GM11168 (cell line): ENCODE results near the gene ZBTB33.

Source experiments
- in situ Hi-C: fragments of 300-500 bp; cut with MboI; formaldehyde crosslinking; loops from one replicate; pipeline ENCODE4 v1.12.0; 2022; ENCODE audit warnings: low sequenced_read_pairs; ENCODE audit not compliant: unreplicated experiment

The ZBTB33 gene, protein sequence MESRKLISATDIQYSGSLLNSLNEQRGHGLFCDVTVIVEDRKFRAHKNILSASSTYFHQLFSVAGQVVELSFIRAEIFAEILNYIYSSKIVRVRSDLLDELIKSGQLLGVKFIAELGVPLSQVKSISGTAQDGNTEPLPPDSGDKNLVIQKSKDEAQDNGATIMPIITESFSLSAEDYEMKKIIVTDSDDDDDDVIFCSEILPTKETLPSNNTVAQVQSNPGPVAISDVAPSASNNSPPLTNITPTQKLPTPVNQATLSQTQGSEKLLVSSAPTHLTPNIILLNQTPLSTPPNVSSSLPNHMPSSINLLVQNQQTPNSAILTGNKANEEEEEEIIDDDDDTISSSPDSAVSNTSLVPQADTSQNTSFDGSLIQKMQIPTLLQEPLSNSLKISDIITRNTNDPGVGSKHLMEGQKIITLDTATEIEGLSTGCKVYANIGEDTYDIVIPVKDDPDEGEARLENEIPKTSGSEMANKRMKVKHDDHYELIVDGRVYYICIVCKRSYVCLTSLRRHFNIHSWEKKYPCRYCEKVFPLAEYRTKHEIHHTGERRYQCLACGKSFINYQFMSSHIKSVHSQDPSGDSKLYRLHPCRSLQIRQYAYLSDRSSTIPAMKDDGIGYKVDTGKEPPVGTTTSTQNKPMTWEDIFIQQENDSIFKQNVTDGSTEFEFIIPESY

DNA sequence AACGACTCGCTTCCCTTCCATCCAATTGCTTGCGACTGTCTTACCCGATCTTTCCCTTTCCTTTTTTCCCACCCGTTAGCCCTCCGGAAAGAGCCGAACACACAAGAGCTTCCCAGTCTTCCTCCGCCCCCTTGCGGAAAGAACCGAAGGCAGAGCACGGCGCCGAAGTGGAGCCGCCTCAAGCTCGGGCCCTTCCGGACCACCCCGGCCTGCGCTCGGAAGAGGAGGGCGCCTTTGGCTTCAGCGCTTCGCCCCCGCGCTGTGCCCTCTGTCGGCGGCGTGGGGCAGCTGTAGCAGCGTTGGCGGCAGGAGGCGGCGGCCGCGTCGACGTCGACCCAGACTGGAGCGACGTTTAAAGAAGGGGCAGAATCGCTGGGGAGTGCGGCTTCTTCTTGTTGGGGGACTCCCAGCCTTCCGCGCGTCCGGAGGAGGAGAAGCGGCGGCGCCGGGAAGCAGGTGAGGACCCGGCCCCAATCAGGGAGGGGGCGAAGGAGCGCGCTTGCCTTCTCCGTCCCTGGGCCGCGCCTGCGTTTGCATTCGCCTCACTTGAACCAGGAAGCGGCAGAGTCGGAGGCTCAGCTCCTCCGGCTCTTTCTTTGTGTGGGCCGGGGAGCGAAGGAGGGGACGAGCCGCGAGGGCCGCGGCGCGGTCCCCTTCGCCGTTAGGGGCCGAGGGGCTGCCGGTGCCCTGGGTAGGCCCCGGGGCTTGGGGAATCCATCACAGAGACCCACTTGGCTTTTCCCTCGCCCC, at the start of gene ZBTB33:
Gene ZBTB33, plus strand, starts transcription at position 291 of the 750 bp plus-strand sequence. CDS start 2,604 bp downstream, outside the sequence.
- in situ Hi-C loops: no loop called here

DNA sequence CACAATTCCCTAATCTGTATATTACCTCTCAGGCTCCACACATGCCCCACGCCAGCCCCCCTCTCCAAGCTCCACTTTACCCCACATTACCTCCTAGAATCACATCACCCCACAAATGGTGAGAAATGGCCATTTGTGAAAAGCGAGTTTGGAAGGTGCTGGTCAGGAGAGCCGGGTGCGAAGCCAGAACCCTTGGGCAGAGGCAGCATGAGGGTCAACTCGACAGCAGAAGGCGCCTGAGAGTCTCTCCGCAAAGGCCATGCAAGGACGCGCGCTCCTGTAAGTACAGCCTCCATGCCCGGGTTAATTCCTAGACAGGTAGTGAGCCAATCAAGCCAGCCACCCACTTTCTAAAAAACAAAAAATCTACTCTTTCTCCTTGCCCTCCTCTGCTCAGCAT, 49.8 kb upstream of the ZBTB33 start:
- in situ Hi-C loops: no loop called here

DNA sequence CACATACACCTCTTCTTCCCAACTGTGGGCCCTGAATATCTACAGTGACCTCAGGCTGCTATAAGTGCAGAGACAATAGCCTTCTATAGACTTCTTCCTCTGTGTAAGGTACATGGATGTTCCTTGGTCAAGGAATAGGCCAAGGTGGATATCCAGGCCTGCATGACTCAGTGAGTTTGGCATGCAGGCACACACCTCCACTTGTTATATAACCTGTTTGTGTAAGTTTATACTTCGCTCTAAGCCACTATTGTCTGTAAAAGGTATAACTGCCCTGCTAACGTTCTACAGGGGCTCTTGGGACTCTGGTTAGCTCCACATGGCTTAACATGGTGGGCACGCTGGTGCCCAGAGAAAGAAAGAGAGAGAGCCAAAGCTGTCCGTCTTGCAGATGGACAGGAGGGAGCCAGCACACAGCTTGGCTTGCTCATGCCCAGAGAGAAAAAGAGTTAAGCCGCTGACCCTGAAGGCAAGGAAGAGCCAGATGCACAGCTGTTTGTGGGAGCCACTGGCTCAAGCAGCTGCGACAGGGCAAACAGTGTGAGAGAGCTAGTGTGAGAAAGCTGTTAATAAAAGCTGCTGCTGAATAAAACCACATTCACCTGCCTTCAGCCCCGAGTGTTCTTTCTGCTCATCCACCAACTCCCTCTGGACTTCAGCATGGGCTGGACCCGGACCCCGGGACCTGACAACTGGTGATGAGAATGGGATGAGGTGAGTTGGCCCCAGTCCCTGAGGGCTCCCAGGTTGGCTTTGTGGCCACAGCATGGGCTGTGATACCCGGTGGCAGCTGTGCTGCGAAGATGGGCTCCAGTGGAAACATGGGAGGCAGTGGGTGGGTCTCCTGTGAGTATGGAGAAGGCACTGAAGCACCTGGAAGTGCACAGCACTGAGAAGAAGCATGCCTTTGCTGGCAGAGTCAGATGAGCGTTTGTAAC, 44.5 kb upstream of the ZBTB33 start:
- in situ Hi-C loops: no loop called here

- in situ Hi-C loops: no loop called here
Observed at GRCh38 chrX:120207009-120207605, 43.5 kb upstream of the ZBTB33 start.

DNA sequence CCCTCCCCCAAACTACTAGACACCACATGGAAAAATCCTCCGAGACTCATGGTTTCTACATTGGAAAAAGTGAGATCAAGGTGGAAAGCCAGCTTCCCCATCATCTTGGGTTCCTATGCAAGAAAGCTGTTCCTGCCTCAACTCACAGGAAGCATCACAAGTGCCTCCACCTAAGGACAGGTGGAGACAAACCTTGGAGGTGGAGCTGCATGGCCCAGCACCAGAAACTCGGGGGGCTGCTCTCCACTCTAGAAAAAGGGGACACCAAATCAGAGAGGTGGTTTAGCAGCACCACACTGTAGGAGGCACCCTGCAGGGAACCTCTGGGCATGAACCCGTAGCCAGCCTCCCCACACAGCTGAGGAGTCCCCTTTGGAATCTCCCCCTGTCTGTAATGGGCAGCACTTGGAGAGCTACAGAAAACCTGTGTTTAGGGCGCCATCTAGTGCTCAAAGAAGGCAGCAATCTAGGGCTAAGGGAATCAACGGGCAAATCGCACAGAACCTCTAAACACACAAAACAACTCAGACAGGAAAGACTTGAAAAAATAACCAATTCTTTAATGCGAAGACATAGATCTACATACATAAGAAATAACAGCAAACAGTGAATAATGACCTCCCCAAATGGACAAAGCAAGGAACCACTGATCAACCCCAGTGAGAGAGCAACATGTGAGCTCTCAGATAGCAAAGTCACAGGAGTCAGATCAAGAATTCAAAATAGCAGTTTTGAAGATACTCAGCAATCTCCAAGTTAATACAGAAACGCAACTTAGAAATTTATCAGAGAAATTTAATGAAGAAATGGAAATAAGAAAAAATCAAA, 37.0 kb upstream of the ZBTB33 start:
- in situ Hi-C loops: no loop called here

- in situ Hi-C loops: no loop called here
Observed at GRCh38 chrX:120223374-120223773, 27.2 kb upstream of the ZBTB33 start.

- in situ Hi-C loops: no loop called here
Observed at GRCh38 chrX:120224388-120224787, 26.2 kb upstream of the ZBTB33 start.

GRCh38 chrX:120228187-120228908, 22.3 kb upstream of the ZBTB33 start:
- in situ Hi-C loops: no loop called here

GRCh38 chrX:120235284-120235683, 15.3 kb upstream of the ZBTB33 start:
- in situ Hi-C loops: no loop called here

DNA sequence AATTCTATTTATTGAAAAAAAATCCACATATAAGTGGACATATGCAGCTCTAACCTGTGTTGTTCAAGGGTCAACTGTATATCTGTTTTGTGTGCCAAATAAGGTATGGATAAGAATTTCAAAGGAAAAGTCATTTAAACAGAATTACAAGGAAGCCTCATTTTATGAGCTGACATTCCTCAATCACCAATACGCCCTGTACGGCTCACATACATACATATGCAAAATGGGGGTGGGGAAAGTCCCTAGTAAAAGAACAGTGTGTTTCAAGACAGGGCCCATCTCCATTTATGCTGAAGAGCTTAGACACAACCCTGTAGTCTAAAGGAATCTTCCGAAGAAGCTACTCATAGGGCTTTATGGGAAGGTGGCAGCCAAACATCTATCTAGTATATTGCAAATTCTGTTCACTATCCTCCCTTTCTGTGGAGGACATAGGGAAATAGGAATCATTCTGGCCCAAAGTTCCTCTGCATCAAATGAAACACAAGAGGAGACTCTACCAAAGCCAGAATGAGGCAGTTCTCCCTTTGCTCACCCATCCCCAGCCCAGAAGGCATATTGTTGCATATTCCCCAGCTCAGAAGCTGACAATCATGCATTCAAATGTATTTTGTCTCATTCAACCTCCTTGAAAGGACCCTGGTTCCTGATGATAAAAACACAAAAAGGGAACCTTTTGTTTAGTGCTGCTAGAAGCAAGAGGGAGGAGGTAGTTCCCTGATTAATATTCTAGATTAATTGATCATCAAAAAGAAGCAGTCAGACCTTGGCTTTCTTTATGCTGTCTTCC, 13.7 kb upstream of the ZBTB33 start:
- in situ Hi-C loops: no loop called here

DNA sequence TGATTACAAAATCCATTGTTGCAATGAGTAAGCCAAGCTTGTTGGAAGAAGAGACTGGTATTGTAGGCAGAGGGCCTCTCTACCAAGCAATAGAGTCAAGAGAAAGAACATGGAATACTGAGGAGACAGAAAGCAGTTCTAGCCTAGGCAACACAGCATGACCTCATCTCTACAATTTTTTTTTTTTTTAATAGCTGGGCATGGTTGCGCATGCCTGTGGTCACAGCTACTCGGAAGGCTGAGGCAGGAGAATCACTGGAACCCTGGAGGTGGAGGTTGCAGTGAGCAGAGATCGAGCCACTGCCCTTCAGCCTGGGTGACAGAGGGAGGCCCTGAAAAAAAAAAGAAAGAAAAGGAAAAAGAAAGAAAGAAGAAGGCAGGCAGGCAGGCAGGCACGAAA, 11.7 kb upstream of the ZBTB33 start:
- in situ Hi-C loops: no loop called here

GRCh38 chrX:120242813-120243212, 7.8 kb upstream of the ZBTB33 start:
- in situ Hi-C loops: no loop called here

GRCh38 chrX:120244395-120244734, 6.2 kb upstream of the ZBTB33 start:
- in situ Hi-C loops: no loop called here

DNA sequence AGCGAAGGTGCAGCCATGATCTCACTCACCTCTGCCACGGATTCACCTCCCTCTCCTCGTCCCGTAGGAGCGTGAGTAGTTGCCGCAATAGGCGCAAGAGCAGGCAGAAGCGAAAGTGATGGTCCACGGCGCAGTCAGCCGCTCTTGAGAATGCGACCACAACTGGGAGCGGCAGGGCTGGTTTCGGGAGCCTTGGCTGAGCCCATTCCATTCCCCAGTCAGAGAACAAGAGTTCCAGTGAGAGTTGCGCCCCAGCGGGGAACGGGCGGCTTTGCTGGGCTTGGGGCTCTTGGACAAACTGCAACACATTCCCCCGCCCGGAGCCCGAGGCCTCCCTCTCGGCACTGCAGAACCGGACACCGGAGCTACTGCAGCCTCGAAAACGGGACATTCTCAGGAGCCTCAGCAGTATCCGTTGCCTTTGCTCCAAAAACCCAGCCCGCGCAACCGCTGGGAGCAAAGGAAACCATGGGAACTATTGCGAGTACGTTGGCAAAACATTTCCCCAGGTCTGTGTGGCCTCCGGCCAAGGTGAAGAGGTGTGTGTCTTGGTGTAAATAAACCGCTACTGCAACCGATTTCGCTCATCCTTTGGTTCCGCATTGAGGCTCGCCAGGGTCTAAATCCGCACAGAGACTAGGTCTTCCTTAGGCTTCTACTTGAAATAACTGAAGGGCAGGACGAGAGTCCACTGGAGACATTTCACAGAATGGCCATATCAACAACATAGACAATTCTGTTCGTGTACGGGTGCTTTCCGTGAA, 5.7 kb upstream of the ZBTB33 start:
- in situ Hi-C loops: no loop called here

GRCh38 chrX:120251471-120252011, 929 bp downstream of the ZBTB33 start:
- in situ Hi-C loops: no loop called here

DNA sequence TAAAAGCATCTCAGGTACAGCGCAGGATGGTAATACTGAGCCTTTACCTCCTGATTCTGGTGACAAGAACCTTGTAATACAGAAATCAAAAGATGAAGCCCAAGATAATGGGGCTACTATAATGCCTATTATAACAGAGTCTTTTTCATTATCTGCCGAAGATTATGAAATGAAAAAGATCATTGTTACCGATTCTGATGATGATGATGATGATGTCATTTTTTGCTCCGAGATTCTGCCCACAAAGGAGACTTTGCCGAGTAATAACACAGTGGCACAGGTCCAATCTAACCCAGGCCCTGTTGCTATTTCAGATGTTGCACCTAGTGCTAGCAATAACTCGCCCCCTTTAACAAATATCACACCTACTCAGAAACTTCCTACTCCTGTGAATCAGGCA, 3.2 kb downstream of the ZBTB33 start:
- in situ Hi-C loops: no loop called here
